Caco-2 (cell line): Measurements from ENCODE around the gene ARV1. TPM values are rescaled to one million over a fixed set of nuclear protein-coding genes. Genes with fewer than 3 reads are reported as not detected.

Source experiments
- BruUV-seq: library from RNA; stranded (reverse); fragments of 400-500 nt; replicated peaks from 2 replicates; lab custom pipeline; 2021; lab: Mats Ljungman, UMichigan
- CTCF ChIA-PET: fragments of 300-600 bp; sonication (Branson Sonifier 250); formaldehyde crosslinking; loops from one replicate; lab custom pipeline; 2022; ENCODE audit warnings: antibody characterized with exemption; lab: Charles Lee
- POLR2A ChIA-PET: fragments of 300-600 bp; sonication (Branson Sonifier 250); formaldehyde crosslinking; loops from one replicate; lab custom pipeline; 2022; ENCODE audit warnings: antibody characterized with exemption; lab: Charles Lee
- DNase-seq, 2 experiments: peaks; one replicate each; pipeline versions ENCODE4 v3.0.0 to v3.0.0-alpha.2; 2020 to 2022
- H3K27me3 ChIP-seq: replicated peaks from 2 replicates; pipeline ENCODE4 v1.6.0; 2011; ENCODE audit warnings: low read length; ENCODE audit not compliant: control insufficient read depth, insufficient read depth
- H3K36me3 ChIP-seq: 2 replicates; pipeline ENCODE4 v1.5.1; 2011; ENCODE audit warnings: low read length; ENCODE audit not compliant: control insufficient read depth, insufficient read depth
- H3K4me1 ChIP-seq: fragments of 250-450 bp; sonication (Bioruptor Pico); 2 replicates; pipeline ENCODE4 v1.5.1; 2020; ENCODE audit warnings: mild to moderate bottlenecking
- H3K4me3 ChIP-seq: 2 replicates; pipeline ENCODE4 v1.5.1; 2011; ENCODE audit warnings: low read depth, mild to moderate bottlenecking, control low read depth, low read length
- H3K9me3 ChIP-seq: fragments of 250-450 bp; sonication (Bioruptor Pico); 2 replicates; pipeline ENCODE4 v1.5.1; 2020; ENCODE audit warnings: mild to moderate bottlenecking, moderate library complexity
- H3K27ac Mint-ChIP-seq: one replicate; pipeline ENCODE4 v1.8.0; 2022; ENCODE audit warnings: mixed read lengths; ENCODE audit not compliant: unreplicated experiment
- H3K27me3 Mint-ChIP-seq: one replicate; pipeline ENCODE4 v1.8.0; 2022; ENCODE audit warnings: mixed read lengths; ENCODE audit not compliant: insufficient read depth, unreplicated experiment
- H3K36me3 Mint-ChIP-seq: one replicate; pipeline ENCODE4 v1.8.0; 2022; ENCODE audit warnings: mild to moderate bottlenecking, mixed read lengths; ENCODE audit not compliant: insufficient read depth, unreplicated experiment
- H3K4me1 Mint-ChIP-seq: one replicate; pipeline ENCODE4 v1.8.0; 2022; ENCODE audit warnings: low read depth, mixed read lengths; ENCODE audit not compliant: unreplicated experiment
- H3K4me3 Mint-ChIP-seq: one replicate; pipeline ENCODE4 v1.8.0; 2022; ENCODE audit warnings: mild to moderate bottlenecking, moderate library complexity, mixed read lengths; ENCODE audit not compliant: unreplicated experiment
- H3K9me3 Mint-ChIP-seq: one replicate; pipeline ENCODE4 v1.8.0; 2022; ENCODE audit warnings: mixed read lengths; ENCODE audit not compliant: unreplicated experiment
- CTCF ChIP-seq, 2 experiments: fragments of 200-600 bp in 1 of 2; IDR thresholded peaks; 1 replicate in 1 of 2; 2 replicates in 1 of 2; pipeline versions ENCODE4 v1.5.1 to v1.8.0; 2011 to 2022; ENCODE audit warnings: antibody characterized with exemption in 1 of 2, control low read depth in 1 of 2, inconsistent platforms in 1 of 2, low read depth in 1 of 2, low read length in 1 of 2, mild to moderate bottlenecking in 1 of 2, moderate library complexity in 1 of 2; ENCODE audit not compliant: insufficient read depth in 1 of 2, severe bottlenecking in 1 of 2, unreplicated experiment in 1 of 2
- intact Hi-C: fragments of 100-400 bp; cut with micrococcal nuclease; formaldehyde crosslinking; loops from one replicate; pipeline ENCODE4 v1.10.0; 2022; ENCODE audit not compliant: unreplicated experiment
- total RNA-seq: library from RNA; stranded (reverse); gene quantifications from 2 replicates; pipeline ENCODE4 v1.2.3, GENCODE V29; 2022

Gene ARV1
- total RNA-seq, 1 experiment from 2014 or later, result 9.8 TPM

GRCh38 chr1:231011360-231011759 is 32.5 kb downstream of the ARV1 start:
- intact Hi-C loops, result loop anchor here (10.0 kb wide), 1 partner anchor 217 kb away; no protein-coding TSS in a partner anchor
- H3K9me3 Mint-ChIP-seq, result peaks cover under 1% of the 10 kb centered on the region
- POLR2A ChIA-PET, result no interaction called here

GRCh38 chr1:231011963-231012362 is 33.1 kb downstream of the ARV1 start:
- no peaks in the 10 kb centered on the region for H3K9me3 Mint-ChIP-seq
- ChIA-PET POLR2A (no interaction called here), CTCF (no interaction called here)
- no peaks in the 10 kb centered on the region for H3K27me3 Mint-ChIP-seq
- no peak for DNase-seq
- Histone ChIP-seq H3K36me3 (peaks cover 1% of the 10 kb centered on the region; the same call in 1 of the 2 replicates), H3K27me3 (no peaks in the 10 kb centered on the region), H3K9me3 (0 out of 2 replicates have a peak, but pooled peaks cover 5% of the 10 kb centered on the region), H3K4me1 (no peaks in the 10 kb centered on the region), H3K4me3 (no peak overlapping the region)
- H3K36me3 Mint-ChIP-seq, result no peaks in the 10 kb centered on the region
- no peak overlapping the region for H3K4me3 Mint-ChIP-seq
- TF ChIP-seq CTCF (IDR thresholded peaks at IDR 0.05; ENCODE audit: insufficient read depth in 1 of 2, low read depth in 1 of 2, low read length in 1 of 2, severe bottlenecking in 1 of 2, unreplicated experiment in 1 of 2), result no peak
- no TSS peak for BruUV-seq
- intact Hi-C loops, result loop anchor here (10.0 kb wide), 1 partner anchor 217 kb away; no protein-coding TSS in a partner anchor
- H3K27ac Mint-ChIP-seq, result no peak overlapping the region
- H3K4me1 Mint-ChIP-seq, result no peaks in the 10 kb centered on the region

More at GRCh38 chr1:231011360-231011759, 32.5 kb downstream of the ARV1 start:
- no peaks in the 10 kb centered on the region for H3K27me3 Mint-ChIP-seq
- H3K36me3 ChIP-seq, result peaks cover 1% of the 10 kb centered on the region; the same call in 1 of the 2 replicates
- DNase-seq, result no peak
- no peaks in the 10 kb centered on the region for H3K4me1 Mint-ChIP-seq
- H3K27me3 ChIP-seq, result no peaks in the 10 kb centered on the region
- CTCF ChIA-PET, result no interaction called here
- H3K4me3 Mint-ChIP-seq, result no peak overlapping the region
- no peak overlapping the region for H3K4me3 ChIP-seq
- no peak overlapping the region for H3K27ac Mint-ChIP-seq
- H3K36me3 Mint-ChIP-seq, result no peaks in the 10 kb centered on the region
- H3K9me3 ChIP-seq, result 0 out of 2 replicates have a peak, but pooled peaks cover 9% of the 10 kb centered on the region
- BruUV-seq, result no TSS peak
- TF ChIP-seq CTCF (IDR thresholded peaks at IDR 0.05; ENCODE audit: insufficient read depth in 1 of 2, low read depth in 1 of 2, low read length in 1 of 2, severe bottlenecking in 1 of 2, unreplicated experiment in 1 of 2), result no peak
- H3K4me1 ChIP-seq, result no peaks in the 10 kb centered on the region

GRCh38 chr1:231013391-231014015 is 34.6 kb downstream of the ARV1 start:
- no peaks in the 10 kb centered on the region for H3K9me3 Mint-ChIP-seq
- Histone ChIP-seq H3K4me3 (no peak overlapping the region), H3K9me3 (no peaks in the 10 kb centered on the region), H3K4me1 (no peaks in the 10 kb centered on the region), H3K36me3 (peaks cover 1% of the 10 kb centered on the region; the same call in 1 of the 2 replicates), H3K27me3 (no peaks in the 10 kb centered on the region)
- no peak overlapping the region for H3K4me3 Mint-ChIP-seq
- CTCF ChIA-PET, result no interaction called here
- peaks cover 7% of the 10 kb centered on the region for H3K36me3 Mint-ChIP-seq
- H3K27me3 Mint-ChIP-seq, result no peaks in the 10 kb centered on the region
- no peak overlapping the region for H3K27ac Mint-ChIP-seq
- DNase-seq, result no peak
- no peaks in the 10 kb centered on the region for H3K4me1 Mint-ChIP-seq
- POLR2A ChIA-PET, result no interaction called here
- intact Hi-C loops, result loop anchor here (10.0 kb wide), 1 partner anchor 219 kb away; no protein-coding TSS in a partner anchor
- TF ChIP-seq CTCF (IDR thresholded peaks at IDR 0.05; ENCODE audit: insufficient read depth in 1 of 2, low read depth in 1 of 2, low read length in 1 of 2, severe bottlenecking in 1 of 2, unreplicated experiment in 1 of 2), result no peak
- BruUV-seq, result no TSS peak
